ENCODE results near the gene KCNAB1.

DNA sequence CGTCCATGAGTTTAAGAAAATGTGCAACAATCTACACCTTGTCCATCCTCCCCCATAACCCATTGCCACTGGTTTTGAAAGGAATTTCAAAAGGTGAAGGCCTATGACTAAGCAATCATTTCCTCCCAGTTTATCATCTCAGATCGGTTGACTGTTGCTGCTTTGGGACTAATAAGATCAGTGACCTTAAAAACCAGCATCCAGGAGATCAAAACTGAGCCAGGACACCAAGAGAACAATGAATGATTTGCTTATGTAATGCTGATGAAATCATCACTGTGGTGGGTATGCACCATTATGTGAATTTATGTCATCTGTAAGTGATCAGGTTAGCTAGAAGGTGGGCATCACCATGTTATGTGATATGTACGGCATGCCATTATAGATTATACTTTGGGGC, 239.0 kb downstream of the KCNAB1 start:
- TF ChIP-seq POLR2A (IDR thresholded peaks at IDR 0.05): no peak
- TF ChIP-seq, protein P1, sequence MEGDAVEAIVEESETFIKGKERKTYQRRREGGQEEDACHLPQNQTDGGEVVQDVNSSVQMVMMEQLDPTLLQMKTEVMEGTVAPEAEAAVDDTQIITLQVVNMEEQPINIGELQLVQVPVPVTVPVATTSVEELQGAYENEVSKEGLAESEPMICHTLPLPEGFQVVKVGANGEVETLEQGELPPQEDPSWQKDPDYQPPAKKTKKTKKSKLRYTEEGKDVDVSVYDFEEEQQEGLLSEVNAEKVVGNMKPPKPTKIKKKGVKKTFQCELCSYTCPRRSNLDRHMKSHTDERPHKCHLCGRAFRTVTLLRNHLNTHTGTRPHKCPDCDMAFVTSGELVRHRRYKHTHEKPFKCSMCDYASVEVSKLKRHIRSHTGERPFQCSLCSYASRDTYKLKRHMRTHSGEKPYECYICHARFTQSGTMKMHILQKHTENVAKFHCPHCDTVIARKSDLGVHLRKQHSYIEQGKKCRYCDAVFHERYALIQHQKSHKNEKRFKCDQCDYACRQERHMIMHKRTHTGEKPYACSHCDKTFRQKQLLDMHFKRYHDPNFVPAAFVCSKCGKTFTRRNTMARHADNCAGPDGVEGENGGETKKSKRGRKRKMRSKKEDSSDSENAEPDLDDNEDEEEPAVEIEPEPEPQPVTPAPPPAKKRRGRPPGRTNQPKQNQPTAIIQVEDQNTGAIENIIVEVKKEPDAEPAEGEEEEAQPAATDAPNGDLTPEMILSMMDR (IDR thresholded peaks at IDR 0.05): no peak
